OCI-M1 (cell line): ENCODE results near the gene FKBP15.
"Not testable (repeated sequence)": the region's sequence is repeated elsewhere in the genome, so short reads cannot be mapped to it uniquely, and the experiment has no call there.

Source experiments
- DNase-seq: peaks from one replicate; lab custom pipeline; 2025; lab: John Stamatoyannopoulos, UW

The FKBP15 gene

GRCh38 chr9:113235701-113236255, 14.7 kb upstream of the FKBP15 start:
- DNase-seq = not testable (repeated sequence)

GRCh38 chr9:113231701-113232100, 10.6 kb upstream of the FKBP15 start:
- no peak for DNase-seq

GRCh38 chr9:113228130-113228665, 7.1 kb upstream of the FKBP15 start:
- DNase-seq = no peak

DNA sequence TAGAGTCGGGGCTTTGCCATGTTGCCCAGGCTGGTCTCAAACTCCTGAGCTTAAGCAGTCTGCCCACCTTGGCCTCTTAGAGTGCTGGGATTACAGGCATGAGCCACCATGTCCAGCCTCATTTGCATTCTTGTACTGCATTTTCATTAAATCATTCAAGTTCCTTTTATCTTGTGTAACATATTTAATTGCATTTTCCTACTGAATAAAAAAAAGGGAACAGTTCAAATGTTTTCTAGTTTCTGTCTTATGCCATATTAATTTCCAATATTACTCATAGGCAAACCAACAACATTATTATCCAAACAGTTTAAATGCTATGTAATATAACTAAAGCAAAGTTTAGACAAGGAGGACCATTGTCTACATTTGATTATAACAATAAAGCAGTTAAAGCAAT, 6.4 kb upstream of the FKBP15 start:
- no peak for DNase-seq

- DNase-seq = no peak
Observed at GRCh38 chr9:113223963-113224362, 2.9 kb upstream of the FKBP15 start.

DNA sequence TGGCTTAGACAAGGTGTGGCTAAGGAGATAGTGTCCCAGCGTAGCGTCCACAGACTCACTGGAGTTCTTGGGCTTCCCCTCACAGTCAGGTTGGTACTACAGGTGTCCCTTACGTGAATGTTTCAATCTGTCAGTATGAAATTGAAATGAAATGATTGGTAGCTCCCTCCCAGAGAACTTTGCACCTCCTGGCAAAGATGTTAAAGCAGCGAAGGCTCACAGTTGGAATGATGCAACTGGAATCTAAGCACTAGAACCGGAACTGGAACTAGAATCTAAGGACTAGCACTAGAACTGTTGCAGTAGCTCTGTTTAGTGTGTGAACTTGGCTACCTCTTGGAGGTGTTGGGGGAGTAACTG, 1.4 kb upstream of the FKBP15 start:
- peak; percentile 76 for DNase-seq

- peak; percentile 70 for DNase-seq
Observed at GRCh38 chr9:113221800-113222481, 864 bp upstream of the FKBP15 start.

DNA sequence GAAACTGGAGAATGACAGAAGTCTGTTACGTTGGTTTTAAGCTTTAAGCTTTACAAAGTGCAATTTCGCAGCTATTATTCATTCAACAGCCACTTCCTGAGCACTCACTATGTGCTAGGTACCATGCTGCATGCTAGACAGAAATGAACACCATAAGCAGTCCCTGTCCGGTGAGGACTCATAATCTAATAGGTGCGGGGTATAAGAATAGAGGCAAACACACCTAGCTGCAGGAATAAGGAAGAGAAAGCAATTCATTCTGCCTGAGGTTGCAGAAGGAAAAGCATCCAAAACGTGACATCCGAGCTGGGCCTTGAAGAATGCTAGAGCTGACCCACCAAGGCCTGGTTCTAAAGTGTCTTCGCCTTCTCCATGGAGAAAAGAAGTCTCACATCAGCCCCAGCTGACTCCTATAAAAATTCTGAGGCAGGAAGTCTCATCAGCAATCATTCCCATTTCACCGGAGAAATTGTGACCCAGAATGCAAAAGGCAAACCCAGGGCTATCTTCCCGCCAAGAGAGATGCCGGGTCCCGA, 542 bp downstream of the FKBP15 start:
- peak; percentile 48 for DNase-seq

- peak; percentile 37 for DNase-seq
Observed at GRCh38 chr9:113219969-113220368, 1.1 kb downstream of the FKBP15 start.

DNA sequence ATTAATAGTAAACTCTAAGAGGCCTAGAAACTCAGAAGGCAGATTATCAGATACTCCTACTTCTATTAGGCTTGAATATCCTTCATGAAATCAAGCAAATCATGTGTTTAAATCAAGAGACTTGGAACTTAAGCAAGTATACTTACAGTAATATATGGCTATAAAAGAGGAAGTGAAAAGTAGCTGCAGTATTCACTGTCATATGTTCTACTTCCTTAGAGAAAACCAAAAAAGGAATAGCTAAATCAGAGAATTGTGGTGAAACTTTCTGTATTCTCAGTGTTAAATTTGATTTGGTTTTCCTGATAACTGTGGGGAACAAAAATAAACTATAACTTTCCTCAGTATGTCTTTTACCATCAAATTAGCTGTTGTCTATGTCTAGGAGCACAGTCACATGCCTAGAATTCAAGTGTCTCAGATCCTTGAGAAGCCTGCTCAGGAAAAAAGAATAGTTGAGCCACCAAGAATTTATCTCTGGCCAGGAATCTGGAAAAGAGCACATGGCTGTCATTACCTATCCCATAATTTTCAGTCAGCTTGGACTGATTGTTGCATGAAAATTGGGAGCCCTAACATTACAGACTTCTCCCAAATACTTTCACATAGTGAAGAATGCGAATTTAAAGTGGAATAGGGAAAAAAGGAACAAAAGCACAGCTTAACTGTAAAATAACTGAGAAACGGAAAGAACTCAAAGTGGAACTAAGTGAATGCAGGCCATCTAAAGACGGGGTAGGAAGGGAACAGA, 1.7 kb downstream of the FKBP15 start:
- peak; percentile 75 for DNase-seq

GRCh38 chr9:113216406-113216805, 4.7 kb downstream of the FKBP15 start:
- no peak for DNase-seq

DNA sequence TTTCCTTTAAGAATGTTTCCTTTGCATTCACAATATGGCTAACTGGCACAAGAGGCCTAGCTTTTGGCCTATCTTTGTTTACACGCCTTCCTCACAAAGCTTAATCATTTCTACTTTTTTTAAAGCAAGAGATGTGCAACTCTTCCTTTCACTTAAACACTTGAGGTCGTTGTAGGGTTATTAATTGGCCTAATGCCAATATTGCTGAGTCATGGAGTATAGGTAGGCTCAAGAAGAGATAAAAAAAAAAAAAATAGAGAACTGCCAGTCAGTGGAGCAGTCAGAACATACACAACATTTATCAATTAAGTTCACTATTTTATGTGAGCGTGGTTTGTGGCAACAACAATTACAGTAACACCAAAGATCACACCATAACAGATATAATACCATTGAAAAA, 5.9 kb downstream of the FKBP15 start:
- no peak for DNase-seq

- DNase-seq = no peak
Observed at GRCh38 chr9:113210815-113211214, 10.3 kb downstream of the FKBP15 start.

- no peak for DNase-seq
Observed at GRCh38 chr9:113205861-113206260, 15.2 kb downstream of the FKBP15 start.

DNA sequence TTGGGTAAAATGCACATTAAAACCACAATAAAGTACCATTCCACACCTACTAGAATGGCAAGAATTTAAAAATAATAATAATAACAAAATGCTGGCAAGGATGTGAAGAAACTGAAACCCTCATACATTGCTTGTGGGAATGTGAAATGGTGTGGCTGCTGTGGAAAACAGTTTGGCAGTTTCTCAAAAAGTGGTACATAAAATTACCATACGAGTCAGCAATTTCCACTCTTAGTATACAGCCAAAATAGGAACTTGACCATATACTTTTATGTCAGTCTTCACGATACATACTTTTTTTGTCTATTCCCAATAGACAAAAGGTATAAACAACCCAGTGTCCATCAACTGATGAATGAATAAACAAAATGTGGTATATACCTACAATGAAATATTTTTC, 15.6 kb downstream of the FKBP15 start:
- no peak for DNase-seq

GRCh38 chr9:113199683-113200329, 21.3 kb downstream of the FKBP15 start:
- DNase-seq = no peak

- DNase-seq = no peak
Observed at GRCh38 chr9:113192455-113192854, 28.6 kb downstream of the FKBP15 start.

DNA sequence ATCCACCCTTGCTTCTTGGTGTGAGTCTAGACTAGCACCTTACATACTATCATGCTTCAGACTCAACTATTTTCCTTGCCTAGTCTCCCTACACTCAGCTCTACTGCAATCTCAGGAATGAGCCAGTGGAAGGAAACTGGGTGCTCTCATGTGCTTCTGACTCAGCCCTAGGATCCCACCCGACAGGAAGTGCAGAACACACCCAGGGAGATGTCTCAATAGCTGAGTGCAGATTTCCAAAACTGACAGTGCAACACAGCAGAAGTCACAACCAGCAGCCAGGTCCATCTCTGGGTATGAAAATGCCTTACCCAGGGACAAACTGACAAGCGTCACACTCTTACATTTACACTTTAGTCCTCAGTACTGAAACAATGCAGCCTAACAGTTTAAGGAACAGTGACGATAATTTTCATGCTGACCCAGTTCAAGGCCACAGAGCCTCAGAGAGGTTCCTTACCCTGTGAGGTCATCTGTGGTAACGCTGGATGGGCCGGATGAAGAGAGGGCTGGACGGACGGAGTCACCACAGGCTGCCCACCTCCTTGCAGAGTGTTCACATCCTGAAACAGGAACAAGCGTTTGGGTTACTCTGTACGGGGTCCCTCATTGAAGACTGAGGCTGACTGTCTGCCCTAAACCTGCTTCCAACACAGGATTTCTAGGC, 33.0 kb downstream of the FKBP15 start:
- DNase-seq = no peak

- DNase-seq = no peak
Observed at GRCh38 chr9:113186137-113186755, 34.8 kb downstream of the FKBP15 start.

GRCh38 chr9:113185271-113185670, 35.8 kb downstream of the FKBP15 start:
- no peak for DNase-seq

GRCh38 chr9:113184539-113184938, 36.5 kb downstream of the FKBP15 start:
- DNase-seq = no peak
